ENCODE measurements around the gene RGL2.

- TF ChIP-seq CTCF (IDR thresholded peaks at IDR 0.05) = no peak
- no peak for TF ChIP-seq POLR2A (IDR thresholded peaks at IDR 0.05)
- no peak for TF ChIP-seq EP300 (IDR thresholded peaks at IDR 0.05)
These were observed 44.2 kb downstream of the RGL2 start for GRCh38 chr6:33254591-33254990.
